DMS79 treated with DMSO at 0.1 percent for 48 hours (cell line): ENCODE data around the gene CDC42SE1.
"Not testable (repeated sequence)": the region's sequence is repeated elsewhere in the genome, so short reads cannot be mapped to it uniquely, and the experiment has no call there.

Source experiments
- DNase-seq: peaks from one replicate; lab custom pipeline; 2025; lab: John Stamatoyannopoulos, UW

CDC42SE1 gene

DNA sequence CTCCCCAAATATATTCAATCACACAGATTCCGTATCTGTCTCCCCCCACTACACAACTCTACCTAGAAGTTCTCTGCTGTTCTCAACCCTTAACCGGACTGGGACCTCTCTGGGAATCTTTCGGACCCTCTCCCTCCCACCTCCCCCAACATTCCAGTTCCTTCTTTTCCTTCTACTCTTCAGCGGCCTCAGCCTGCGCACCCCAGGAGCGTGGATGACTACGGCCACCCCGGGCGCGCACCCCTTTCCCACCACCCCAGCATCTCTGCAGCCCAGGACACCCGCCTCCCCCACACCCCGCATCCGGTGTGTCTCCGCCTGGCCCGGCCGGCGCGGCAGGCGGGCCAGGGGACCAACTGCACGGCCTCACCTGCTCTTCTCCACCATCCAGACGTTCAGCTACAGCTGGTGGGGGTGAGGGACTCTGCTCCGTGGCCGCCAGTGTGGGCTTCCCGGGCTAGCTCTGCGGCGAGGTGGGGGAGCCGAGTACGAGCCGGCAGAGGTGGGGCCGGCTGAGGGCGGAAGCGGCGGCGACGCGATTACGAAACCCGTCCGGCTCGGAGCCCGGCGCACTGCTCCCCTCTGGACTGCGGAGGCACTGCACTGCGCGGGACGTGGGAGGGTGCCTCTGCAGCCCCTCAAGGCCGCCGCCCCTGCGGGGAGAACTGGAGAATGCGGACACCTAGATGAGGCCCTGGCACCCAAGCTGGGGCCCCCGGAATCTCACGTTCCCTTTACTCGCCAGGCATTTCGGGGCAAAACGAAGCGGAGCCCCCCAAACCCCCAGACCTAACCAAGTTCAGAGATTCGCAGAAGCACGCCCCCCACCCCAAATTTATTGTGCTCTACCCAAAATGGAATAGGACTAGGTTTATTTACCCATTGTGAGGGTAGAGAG lies at the start of gene CDC42SE1:
CDC42SE1 (minus strand) TSS at position 514 of the 898 bp plus-strand sequence. CDS start 3,892 bp downstream, outside the sequence.
- DNase-seq, result peak; percentile 65

GRCh38 chr1:151108331-151108730 lies 48.9 kb upstream of the CDC42SE1 start:
- no peak for DNase-seq

GRCh38 chr1:151106894-151107293 lies 47.5 kb upstream of the CDC42SE1 start:
- DNase-seq, result no peak

DNA sequence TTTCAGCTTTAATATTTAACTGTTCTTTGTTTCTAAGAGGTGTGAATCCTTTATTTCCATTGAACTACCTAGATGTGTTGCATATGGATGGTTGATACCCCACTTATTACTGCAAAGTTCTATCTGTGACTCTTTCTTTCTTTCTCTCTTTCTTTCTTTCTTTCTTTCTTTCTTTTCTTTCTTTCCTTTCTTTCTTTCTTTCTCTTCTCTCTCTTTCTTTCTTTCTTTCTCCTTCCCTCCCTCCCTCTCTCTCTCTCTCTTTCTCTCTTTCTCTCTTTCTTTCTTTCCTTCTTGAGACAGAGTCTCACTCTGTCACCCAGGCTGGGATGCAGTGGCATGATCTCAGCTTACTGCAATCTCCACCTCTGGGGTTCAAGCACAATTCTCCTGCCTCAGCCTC lies 45.2 kb upstream of the CDC42SE1 start:
- no peak for DNase-seq

DNA sequence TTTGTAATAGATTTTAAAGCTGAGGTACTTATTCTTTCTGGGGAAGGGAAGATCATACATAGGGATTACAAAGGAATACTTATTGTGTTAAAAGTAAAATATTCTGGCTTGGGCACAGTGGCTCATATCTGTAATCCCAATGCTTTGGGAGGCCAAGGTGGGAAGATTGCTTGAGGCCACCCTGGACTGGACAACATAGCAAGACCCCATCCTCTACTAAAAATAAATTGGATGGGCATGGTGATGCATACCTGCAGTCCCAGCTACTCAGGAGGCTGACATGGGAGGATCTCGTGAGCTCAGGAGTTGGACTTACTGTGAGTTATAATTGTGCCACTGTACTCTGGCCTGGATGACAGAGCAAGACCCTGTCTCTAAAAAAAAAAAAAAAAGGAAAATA lies 38.7 kb upstream of the CDC42SE1 start:
- no peak for DNase-seq

- DNase-seq, result not testable (repeated sequence)
These were observed 38.0 kb upstream of the CDC42SE1 start for GRCh38 chr1:151097426-151097825.

DNA sequence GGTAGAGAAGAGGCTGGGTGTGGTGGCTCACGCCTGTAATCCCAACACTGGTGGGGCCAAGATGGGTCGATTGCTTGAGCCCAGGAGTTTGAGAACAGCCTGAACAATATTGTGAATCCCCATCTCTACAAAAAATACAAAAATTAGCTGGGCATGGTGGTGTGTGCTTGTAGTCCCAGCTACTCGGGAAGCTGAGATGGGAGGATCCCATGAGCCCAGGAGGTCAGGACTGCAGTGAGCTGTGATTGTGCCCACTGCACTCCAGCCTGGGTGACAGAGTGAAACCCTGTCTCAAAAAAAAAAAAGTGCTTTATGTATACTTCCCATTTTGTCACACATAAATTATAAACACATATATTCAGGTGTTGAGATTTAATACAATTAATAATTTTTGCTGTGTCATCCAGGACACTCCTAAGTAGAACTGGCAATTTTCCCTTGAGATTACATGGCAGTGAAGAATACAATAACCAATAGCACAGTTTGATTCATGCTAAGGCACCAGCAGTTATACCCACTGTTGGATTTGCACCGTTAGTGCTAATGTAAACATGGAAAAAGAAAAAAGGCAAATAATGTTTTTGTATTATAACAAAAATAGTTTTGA lies 26.6 kb upstream of the CDC42SE1 start:
- no peak for DNase-seq

DNA sequence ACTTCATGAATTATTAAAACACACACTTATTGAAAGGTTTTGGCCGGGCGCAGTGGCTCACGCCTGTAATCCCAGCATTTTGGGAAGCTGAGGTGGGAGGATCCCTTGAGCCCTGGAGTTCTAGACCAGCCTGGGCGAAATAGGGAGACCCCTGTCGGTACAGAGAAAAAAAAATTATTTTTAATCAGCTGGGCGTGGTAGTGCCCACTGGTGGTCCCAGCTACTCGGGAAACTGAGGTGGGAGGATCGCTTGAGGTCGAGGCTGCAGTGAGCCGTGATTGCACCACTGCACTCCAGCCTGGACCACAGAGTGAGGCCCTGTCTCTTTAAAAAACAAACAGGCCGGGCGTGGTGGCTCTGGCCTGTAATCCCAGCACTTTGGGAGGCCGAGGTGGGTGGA lies 12.8 kb upstream of the CDC42SE1 start:
- DNase-seq, result no peak

GRCh38 chr1:151070474-151071276 lies 11.3 kb upstream of the CDC42SE1 start, which contains the start of gene GABPB2:
TSS of gene GABPB2 (plus strand) at chr1:151070761. CDS start at chr1:151088190, 17,429 bp downstream.
- DNase-seq, result peak; percentile 69

GRCh38 chr1:151069103-151069486 lies 9.7 kb upstream of the CDC42SE1 start:
- DNase-seq, result no peak

DNA sequence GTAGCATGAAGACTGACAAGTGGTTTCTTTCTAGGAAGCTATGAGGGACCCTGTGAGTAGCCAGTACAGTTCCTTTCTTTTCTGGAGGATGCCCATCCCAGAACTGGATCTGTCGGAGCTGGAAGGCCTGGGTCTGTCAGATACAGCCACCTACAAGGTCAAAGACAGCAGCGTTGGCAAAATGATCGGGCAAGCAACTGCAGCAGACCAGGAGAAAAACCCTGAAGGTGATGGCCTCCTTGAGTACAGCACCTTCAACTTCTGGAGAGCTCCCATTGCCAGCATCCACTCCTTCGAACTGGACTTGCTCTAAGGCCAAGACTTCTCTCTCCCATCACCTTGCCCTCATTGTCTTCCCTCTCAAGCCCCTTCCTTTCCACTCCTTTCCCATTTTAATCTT lies 7.8 kb upstream of the CDC42SE1 start:
- no peak for DNase-seq

DNA sequence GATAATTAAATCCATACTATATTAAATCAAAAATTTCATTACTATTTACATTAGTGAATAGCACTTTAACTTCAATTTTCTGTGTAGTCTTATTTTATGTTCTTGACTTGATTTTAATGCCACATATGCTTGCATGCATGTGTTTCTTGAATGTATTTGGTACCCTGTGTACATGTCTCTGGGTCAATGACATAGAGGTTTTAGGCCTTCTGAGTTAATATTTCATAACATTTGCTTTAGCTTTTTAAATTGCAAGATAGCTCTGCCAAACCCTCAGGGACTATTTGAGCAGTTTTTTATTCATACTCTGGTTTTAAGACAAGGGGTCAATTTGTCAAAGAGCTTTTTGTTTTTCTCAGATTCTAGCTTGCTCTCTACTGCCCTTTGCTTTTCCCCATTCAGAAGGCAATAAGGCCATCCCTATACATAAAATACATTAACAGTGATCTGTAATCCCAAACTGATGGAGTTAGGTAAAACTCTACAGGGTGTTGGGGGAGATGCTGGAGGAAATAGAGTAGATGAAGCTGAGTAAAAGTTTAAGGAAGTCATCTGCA lies 5.7 kb upstream of the CDC42SE1 start:
- no peak for DNase-seq

DNA sequence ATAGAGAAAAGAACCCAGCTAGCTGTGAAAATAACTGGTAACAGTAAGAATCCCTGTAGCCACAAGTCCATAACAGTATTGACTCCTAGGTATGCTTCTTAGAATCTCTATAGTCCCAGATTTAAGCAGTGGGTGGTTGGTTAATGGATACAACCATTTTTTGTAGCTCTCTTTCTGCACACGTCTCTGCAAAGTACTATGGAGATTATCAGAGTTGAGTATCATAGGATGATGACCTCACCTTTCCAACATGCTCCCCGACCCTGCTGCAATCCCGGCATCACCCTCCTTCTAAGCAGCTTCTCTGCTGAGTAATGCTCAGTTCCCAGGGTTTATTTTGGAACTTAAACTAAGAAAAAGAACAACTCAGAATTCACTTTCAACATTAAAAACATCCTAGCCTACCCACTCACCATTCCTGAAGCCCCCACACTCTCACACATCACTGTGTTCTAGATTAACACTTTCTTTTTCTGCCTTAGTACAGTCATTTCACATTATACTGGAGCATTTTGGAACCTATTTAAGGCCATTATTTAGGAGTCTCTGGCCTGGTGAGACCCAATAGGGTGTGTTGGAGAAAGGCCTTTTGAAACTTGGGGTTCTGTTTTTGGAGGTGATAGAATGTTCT lies 3.4 kb upstream of the CDC42SE1 start:
- no peak for DNase-seq

GRCh38 chr1:151061704-151062103 lies 2.3 kb upstream of the CDC42SE1 start:
- no peak for DNase-seq

- DNase-seq, result no peak
These were observed 1.4 kb upstream of the CDC42SE1 start for GRCh38 chr1:151060657-151061421.

- peak; percentile 88 for DNase-seq
These were observed 710 bp upstream of the CDC42SE1 start, which contains the start of gene MLLT11 for GRCh38 chr1:151060007-151060656. TSS of gene MLLT11 (plus strand) at chr1:151060397. CDS start at chr1:151067225, 6,828 bp downstream.

- peak; percentile 77 for DNase-seq
These were observed 730 bp downstream of the CDC42SE1 start for GRCh38 chr1:151058692-151059091.

GRCh38 chr1:151056149-151056548 lies 3.3 kb downstream of the CDC42SE1 start:
- DNase-seq, result no peak

- no peak for DNase-seq
These were observed 3.8 kb downstream of the CDC42SE1 start for GRCh38 chr1:151055581-151055980.

GRCh38 chr1:151054971-151055547 lies 4.4 kb downstream of the CDC42SE1 start:
- DNase-seq, result no peak
